ENCODE results near the gene FNBP1L.

DNA sequence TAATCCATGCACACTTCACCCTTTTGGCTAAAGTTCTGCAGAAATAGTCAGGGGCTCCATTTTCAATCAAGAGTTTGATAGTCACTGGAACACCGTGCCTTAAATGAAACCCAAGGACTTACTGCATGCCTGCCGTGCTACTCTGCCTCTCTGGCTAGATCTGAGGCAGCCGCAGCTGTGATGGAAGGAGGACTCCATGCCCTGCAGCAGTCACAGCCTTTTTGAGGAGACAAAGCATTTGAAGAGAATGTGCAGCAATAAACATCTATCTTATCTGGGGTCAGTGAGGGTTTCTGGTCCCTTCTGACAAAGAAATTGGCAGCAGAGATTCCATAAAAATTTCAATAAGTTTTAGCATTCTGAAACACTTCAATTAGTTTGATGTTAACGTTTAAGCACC is 155.7 kb downstream of the FNBP1L start:
- TF ChIP-seq CTCF (IDR thresholded peaks at IDR 0.05; ENCODE audit: low read length) (no peak), EZH2 (IDR thresholded peaks at IDR 0.05; ENCODE audit: borderline replicate concordance, low read length) (no peak)
